SH-SY5Y (cell line): Measurements from ENCODE around the gene CASP9.

Experiments used
- GATA2 ChIP-seq: IDR thresholded peaks from 2 replicates; pipeline ENCODE4 v1.6.1; 2011; ENCODE audit warnings: mild to moderate bottlenecking, low read depth, low read length
- GATA3 ChIP-seq: IDR thresholded peaks from 2 replicates; pipeline ENCODE4 v1.6.1; 2011; ENCODE audit warnings: low read depth, mild to moderate bottlenecking, low read length, moderate library complexity

DNA sequence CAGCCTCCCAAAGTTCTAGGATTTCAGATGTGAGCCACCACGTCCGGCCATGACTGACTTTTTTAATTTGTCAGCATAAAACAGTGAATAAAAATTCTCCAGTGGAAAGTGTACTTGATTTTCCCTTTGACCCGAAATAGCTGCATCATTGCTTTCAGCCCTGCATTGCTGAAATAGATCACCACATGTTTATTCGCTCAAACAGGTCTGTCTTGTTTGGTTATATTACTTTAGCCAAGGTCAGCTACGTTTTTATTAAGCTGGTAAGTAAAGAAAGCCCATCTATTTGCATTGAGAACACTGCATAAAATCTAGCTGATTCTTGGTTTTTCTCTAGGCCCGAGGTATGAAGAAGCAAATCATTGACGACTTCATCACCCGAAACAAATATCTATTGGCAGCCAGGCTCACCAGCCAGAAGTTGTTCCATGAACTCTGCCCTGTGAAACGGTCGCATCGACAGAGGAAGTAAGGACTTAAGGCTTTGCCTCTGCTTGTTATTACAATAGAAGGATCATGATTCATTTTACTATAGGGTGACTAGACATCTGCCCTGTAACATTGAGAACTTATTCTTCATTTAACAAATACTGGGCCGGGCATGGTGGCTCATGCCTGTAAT is 35.3 kb upstream of the CASP9 start:
- TF ChIP-seq GATA3 (no peak), GATA2 (no peak)
